K562 (cell line): ENCODE results near the gene PRPF8.

Experiments
- CTCF ChIP-seq, 3 experiments: IDR thresholded peaks in 2 of 3; conservative IDR thresholded peaks in 1 of 3; 2 replicates each; pipeline ENCODE4 v1.5.1; 2011 to 2012; ENCODE audit warnings: low read length in 3 of 3, mild to moderate bottlenecking in 3 of 3, control low read depth in 2 of 3, improper control_type of control experiment in 1 of 3, inconsistent platforms in 1 of 3, low read depth in 1 of 3, mixed read lengths in 1 of 3, moderate library complexity in 1 of 3; ENCODE audit not compliant: insufficient read depth in 2 of 3
- EGR1 ChIP-seq: fragments of 450-650 bp; conservative IDR thresholded peaks from 2 replicates; pipeline ENCODE4 v1.6.1; 2017; ENCODE audit warnings: mild to moderate bottlenecking
- ELK1 ChIP-seq: sonication (generic); formaldehyde crosslinking; IDR thresholded peaks from 2 replicates; pipeline ENCODE4 v1.8.1; 2022; ENCODE audit warnings: missing genetic modification reagents
- EP300 ChIP-seq: IDR thresholded peaks from 2 replicates; pipeline ENCODE4 v1.6.1; 2012; ENCODE audit warnings: low read length, improper control_type of control experiment
- FOXK2 ChIP-seq, 2 experiments: fragments of 450-650 bp; IDR thresholded peaks in 1 of 2; conservative IDR thresholded peaks in 1 of 2; 2 replicates each; pipeline ENCODE4 v1.6.1; 2016; ENCODE audit warnings: low read depth in 2 of 2, mild to moderate bottlenecking in 1 of 2
- HCFC1 ChIP-seq: IDR thresholded peaks from 2 replicates; pipeline ENCODE4 v1.6.1; 2012; ENCODE audit warnings: low read depth, low read length, improper control_type of control experiment
- NELFE ChIP-seq: IDR thresholded peaks from 2 replicates; pipeline ENCODE4 v1.6.1; 2011; ENCODE audit warnings: mild to moderate bottlenecking; ENCODE audit not compliant: insufficient read depth, insufficient read length
- RAD21 ChIP-seq, 2 experiments: fragments of 250-450 bp in 1 of 2; fragments of 450-650 bp in 1 of 2; sonication (Bioruptor Pico) in 1 of 2; formaldehyde crosslinking in 1 of 2; IDR thresholded peaks in 1 of 2; conservative IDR thresholded peaks in 1 of 2; 2 replicates each; pipeline versions ENCODE4 v1.4.0 to v1.8.0; 2020 to 2022; ENCODE audit warnings: mild to moderate bottlenecking in 2 of 2, moderate library complexity in 1 of 2
- SP2 ChIP-seq: IDR thresholded peaks from 2 replicates; pipeline ENCODE4 v1.6.1; 2011; ENCODE audit warnings: mild to moderate bottlenecking, low read depth, low read length, moderate library complexity; ENCODE audit not compliant: poor library complexity, severe bottlenecking; ENCODE audit errors: extremely low read depth
- TSHZ1 ChIP-seq: fragments of 250-450 bp; sonication (Bioruptor Pico); IDR thresholded peaks from 2 replicates; pipeline ENCODE4 v1.4.0; 2020; ENCODE audit warnings: mild to moderate bottlenecking, moderate library complexity
- ZBTB43 ChIP-seq: sonication (generic); formaldehyde crosslinking; IDR thresholded peaks from 2 replicates; pipeline ENCODE4 v1.8.0; 2023; ENCODE audit warnings: mild to moderate bottlenecking, missing genetic modification reagents

- no peak for TF ChIP-seq EGR1
- no peak for TF ChIP-seq RAD21 (CRISPR knock-in tag; conservative IDR thresholded peaks at IDR 0.05 in 1 of 2, IDR thresholded peaks at IDR 0.05 in 1 of 2)
- no peak for TF ChIP-seq TSHZ1
- no peak for TF ChIP-seq EP300
- TF ChIP-seq FOXK2 (conservative IDR thresholded peaks at IDR 0.05 in 1 of 2, IDR thresholded peaks at IDR 0.05 in 1 of 2; ENCODE audit: low read depth in 2 of 2): no peak
- no peak for TF ChIP-seq HCFC1
- TF ChIP-seq NELFE: no peak
- no peak for TF ChIP-seq ZBTB43 (CRISPR knock-in tag)
- TF ChIP-seq CTCF (IDR thresholded peaks at IDR 0.05 in 2 of 3, conservative IDR thresholded peaks at IDR 0.05 in 1 of 3; ENCODE audit: insufficient read depth in 2 of 3, low read depth in 1 of 3, low read length in 3 of 3): no peak
- TF ChIP-seq ELK1 (CRISPR knock-in tag): no peak
- TF ChIP-seq SP2: no peak
Measured at GRCh38 chr17:1616101-1616500, 68.6 kb downstream of the PRPF8 start.
